GM13976 (cell line): ENCODE data around the gene CFAP161.

ENCODE experiments used
- DNase-seq: peaks from one replicate; pipeline ENCODE4 v3.0.0; 2012; ENCODE audit warnings: low spot score
- in situ Hi-C: fragments of 300-500 bp; cut with MboI; formaldehyde crosslinking; loops from one replicate; pipeline ENCODE4 v1.12.0; 2022; ENCODE audit warnings: low sequenced_read_pairs, mixed read lengths, inconsistent platforms; ENCODE audit not compliant: unreplicated experiment
- TF ChIP-seq, protein P1 (sequence below): IDR thresholded peaks from 2 replicates; pipeline ENCODE4 v1.5.1; 2012; ENCODE audit warnings: borderline replicate concordance, mild to moderate bottlenecking; ENCODE audit not compliant: insufficient read depth; ENCODE audit errors: extremely low read depth, missing control alignments, control extremely low read depth

The CFAP161 gene

DNA sequence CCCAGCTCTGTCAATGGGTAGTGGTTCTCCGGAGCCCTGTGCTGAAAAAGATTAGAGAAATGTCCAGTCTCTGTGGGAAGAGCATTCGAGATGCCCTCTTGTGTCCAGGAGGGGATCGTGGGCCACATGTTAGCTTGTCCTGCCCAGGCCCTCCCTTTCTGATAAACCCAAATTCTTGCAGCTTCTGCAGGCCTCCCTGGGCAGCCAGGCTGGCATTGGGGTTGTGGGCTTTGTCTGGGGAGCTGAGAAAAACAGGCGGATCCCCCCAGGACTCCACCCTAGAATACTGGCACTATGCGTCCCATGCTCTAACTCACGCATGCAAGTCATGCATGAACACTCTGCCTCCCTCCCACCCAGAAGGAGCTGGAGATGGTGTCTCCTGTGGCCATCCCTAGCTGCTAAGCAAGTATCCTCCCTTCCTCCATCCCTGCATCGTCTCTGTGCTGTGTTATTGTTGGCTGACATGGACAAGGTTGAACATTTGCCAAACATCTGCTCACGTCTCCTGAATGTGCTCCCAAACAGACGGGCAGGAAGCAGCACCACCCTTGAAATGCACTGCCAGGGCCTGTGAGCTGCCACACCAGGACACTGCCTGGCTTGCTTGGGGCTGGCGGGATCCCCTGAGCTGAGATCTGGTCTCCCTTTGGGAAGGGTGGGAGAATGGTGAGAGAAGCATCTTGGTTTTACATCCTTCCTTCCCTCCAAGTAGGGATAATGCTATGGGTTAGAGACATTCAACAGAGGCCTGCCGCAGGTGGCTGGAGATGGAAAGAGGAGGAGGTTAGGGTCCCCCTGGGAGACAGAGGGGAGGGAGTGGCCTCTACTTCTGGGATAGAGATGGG is 26.5 kb downstream of the CFAP161 start:
- no peak for DNase-seq
- in situ Hi-C loops = no loop called here
- TF ChIP-seq, protein P1, sequence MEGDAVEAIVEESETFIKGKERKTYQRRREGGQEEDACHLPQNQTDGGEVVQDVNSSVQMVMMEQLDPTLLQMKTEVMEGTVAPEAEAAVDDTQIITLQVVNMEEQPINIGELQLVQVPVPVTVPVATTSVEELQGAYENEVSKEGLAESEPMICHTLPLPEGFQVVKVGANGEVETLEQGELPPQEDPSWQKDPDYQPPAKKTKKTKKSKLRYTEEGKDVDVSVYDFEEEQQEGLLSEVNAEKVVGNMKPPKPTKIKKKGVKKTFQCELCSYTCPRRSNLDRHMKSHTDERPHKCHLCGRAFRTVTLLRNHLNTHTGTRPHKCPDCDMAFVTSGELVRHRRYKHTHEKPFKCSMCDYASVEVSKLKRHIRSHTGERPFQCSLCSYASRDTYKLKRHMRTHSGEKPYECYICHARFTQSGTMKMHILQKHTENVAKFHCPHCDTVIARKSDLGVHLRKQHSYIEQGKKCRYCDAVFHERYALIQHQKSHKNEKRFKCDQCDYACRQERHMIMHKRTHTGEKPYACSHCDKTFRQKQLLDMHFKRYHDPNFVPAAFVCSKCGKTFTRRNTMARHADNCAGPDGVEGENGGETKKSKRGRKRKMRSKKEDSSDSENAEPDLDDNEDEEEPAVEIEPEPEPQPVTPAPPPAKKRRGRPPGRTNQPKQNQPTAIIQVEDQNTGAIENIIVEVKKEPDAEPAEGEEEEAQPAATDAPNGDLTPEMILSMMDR = no peak

DNA sequence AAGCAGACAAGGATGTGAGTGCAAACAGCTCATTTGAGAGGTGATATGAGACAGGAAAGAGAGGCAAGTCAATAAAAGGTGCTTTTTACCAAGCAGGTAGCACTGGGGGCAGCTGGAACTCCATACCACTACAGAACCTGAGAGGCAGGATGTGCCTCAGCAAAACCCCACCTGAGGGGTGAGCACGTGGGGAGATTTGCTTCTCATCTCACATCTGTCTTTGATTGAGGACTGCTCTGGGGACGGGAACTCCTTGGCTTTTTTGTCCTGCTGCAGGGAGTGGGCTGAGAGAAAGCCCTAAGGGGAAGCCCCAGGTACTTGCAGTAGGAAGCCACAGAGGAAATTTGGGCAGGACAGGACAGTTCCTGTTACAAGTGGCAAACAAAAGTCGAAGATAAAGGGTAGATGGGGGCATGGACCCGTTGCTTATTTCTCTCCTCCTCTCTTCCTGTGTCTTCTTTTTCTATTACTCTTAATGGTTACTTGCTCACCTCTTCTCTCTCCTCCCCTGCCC is 27.1 kb downstream of the CFAP161 start:
- in situ Hi-C loops = no loop called here
- TF ChIP-seq, protein P1 = no peak
- DNase-seq = peak; percentile 36

DNA sequence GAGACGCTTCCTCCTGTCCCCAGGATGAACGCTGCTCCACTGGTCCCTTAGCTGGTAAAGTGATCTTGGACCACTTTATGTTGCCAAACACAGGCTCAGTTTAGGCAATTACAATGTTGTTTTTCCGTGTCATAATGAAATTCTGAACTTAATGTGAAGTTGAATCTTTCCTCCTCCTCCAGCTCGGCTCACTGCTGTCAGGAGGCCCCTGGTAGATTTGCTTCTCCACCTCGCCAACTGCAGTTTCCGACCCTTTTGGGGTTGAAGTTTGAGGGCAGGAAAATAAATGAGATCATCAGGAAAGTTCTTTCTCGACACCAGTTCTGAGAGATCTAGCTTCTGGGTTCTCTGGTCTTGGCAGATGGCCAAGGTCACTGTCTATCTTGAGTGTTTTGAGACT is 27.8 kb downstream of the CFAP161 start:
- TF ChIP-seq, protein P1 = no peak

DNA sequence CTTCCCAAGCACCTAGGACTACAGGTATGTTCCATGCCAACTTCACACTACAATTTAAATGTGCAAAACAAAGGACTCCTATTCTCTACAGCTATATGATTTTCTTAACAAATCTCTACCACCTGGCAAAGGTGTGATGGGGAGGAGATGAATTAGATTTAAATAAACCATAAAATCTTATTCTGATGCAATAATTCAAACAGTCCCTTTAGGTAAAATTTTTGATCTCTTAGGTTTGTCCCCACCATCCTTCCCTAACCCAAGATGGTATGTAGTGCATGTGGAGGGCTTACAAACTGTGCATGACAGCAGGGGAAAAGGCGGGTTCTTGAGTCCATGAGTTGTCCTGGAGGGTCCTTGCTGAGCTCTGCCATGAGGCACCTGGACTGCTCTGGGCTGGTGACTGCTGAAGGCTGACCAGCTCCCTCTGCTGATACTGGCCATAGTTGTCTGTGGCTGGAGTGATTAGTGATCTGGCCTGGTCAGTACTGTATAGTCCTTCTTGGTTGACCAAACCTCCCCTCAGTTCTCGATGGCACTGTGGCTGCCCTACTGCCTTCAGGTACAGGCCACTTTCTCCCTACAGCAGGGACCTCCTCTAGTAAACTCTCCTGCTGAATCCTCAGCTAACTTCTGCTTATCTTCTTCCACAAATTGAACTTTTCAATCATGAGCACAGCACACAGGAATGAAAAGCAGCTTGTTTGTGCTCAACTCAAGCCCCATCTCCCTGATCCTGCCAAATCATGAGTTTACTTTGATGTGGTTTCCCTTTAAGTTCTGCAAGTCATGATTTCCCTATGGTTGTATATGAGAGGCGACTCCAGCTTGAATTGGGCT is 30.1 kb downstream of the CFAP161 start:
- peak; percentile 36 for DNase-seq
- TF ChIP-seq, protein P1 = no peak
- in situ Hi-C loops = no loop called here

More for the DNA sequence above, 27.8 kb downstream of the CFAP161 start:
- no peak for DNase-seq
- in situ Hi-C loops = no loop called here

DNA sequence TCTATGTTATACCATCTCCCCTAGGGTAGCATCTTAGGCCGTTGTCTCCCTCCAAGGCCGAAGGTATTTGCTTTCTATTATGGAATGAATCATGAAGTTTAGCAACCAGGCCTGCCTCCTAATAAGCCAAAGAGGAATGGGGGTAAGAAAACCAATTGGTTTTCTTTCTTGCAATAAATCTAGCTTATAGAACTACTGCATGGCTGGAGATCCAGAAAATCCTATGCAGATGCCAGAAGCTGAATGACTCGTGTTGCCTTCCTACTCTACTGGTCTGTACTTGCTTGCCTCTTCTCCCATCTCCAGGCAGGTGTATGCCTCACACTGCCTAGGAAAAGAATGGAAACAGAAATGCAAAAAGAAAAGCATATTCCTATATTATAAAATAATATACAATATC is 31.5 kb downstream of the CFAP161 start:
- in situ Hi-C loops = no loop called here
- TF ChIP-seq, protein P1 = no peak
- no peak for DNase-seq

DNA sequence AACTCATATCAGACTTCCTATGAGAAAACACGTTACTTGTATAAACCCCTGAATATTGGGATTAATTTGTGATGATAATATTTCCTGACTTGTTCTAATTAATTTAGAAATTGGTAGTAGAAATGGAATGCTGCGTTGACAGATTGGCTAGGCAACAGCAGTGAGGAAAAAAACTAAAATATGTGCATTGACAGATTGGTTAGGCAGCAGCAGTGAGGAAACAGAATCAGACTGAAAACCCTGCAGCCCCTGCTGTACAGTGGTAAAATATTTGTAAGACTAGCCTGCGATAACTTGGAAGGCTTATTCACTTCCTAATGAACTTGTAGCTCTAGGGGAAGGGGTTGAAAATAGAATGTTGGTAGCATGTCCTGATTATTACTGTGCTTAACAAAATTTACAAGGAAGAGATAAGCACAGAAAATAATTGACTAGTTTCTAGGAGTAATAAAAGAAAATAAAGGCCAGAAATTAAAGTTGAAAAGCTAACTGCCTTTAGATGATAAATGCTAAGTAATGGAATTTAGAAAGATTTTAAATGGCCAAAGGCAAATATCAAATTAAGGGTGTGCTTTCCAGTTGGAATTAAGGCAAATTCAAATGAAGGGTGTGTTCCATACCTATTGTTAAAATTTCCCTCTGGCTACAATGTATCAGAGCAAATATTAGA is 32.7 kb downstream of the CFAP161 start:
- TF ChIP-seq, protein P1 = no peak
- in situ Hi-C loops = no loop called here
- no peak for DNase-seq
